Keratinocyte (primary cell): Measurements from ENCODE around the gene CASZ1. TPM values are rescaled to one million over a fixed set of nuclear protein-coding genes. Genes with fewer than 3 reads are reported as not detected.

Experiments
- DNase-seq: peaks from one replicate; pipeline ENCODE4 v3.0.0-alpha.2; 2011; ENCODE audit warnings: low read depth, missing footprints, low spot score
- FAIRE-seq: peaks from 2 replicates; lab custom pipeline; 2011; peaks lifted over from hg19 to GRCh38; lab: Jason Lieb, UNC
- H2AFZ ChIP-seq: 2 replicates; pipeline ENCODE4 v1.6.0; 2012; ENCODE audit warnings: low read length, control low read depth, inconsistent platforms; ENCODE audit not compliant: control insufficient read depth
- H3K27ac ChIP-seq: 2 replicates; pipeline ENCODE4 v1.5.1; 2011; ENCODE audit warnings: low read length; ENCODE audit not compliant: control insufficient read depth, insufficient read depth
- H3K27me3 ChIP-seq: 3 replicates; pipeline ENCODE4 v1.6.0; 2011; ENCODE audit warnings: low read length; ENCODE audit not compliant: control insufficient read depth, insufficient read depth; ENCODE audit errors: extremely low read depth
- H3K36me3 ChIP-seq, 2 experiments: 2 replicates in 1 of 2; 3 replicates in 1 of 2; pipeline ENCODE4 v1.5.1; 2011; ENCODE audit warnings: low read length in 2 of 2, mild to moderate bottlenecking in 1 of 2; ENCODE audit not compliant: control insufficient read depth in 2 of 2, insufficient read depth in 2 of 2; ENCODE audit errors: extremely low read depth in 1 of 2
- H3K4me1 ChIP-seq: 3 replicates; pipeline ENCODE4 v1.5.1; 2011; ENCODE audit warnings: low read length; ENCODE audit not compliant: control insufficient read depth, insufficient read depth; ENCODE audit errors: extremely low read depth
- H3K4me2 ChIP-seq: 3 replicates; pipeline ENCODE4 v1.6.0; 2011; ENCODE audit warnings: low read depth, low read length; ENCODE audit not compliant: control insufficient read depth, insufficient read depth; ENCODE audit errors: extremely low read depth
- H3K4me3 ChIP-seq, 3 experiments: fragments of 200-600 bp in 1 of 3; sonication (generic) in 1 of 3; 2 replicates in 2 of 3; 3 replicates in 1 of 3; pipeline ENCODE4 v1.5.1; 2011 to 2016; ENCODE audit warnings: low read length in 3 of 3, mild to moderate bottlenecking in 3 of 3, control low read depth in 2 of 3, inconsistent platforms in 1 of 3, low read depth in 1 of 3, mixed read lengths in 1 of 3, mixed run types in 1 of 3, moderate library complexity in 1 of 3; ENCODE audit not compliant: control insufficient read depth in 2 of 3, insufficient read depth in 2 of 3; ENCODE audit errors: extremely low read depth in 1 of 3
- H3K79me2 ChIP-seq: 2 replicates; pipeline ENCODE4 v1.6.0; 2012; ENCODE audit warnings: low read length; ENCODE audit not compliant: control insufficient read depth, insufficient read depth
- H3K9ac ChIP-seq: 3 replicates; pipeline ENCODE4 v1.6.0; 2011; ENCODE audit warnings: low read length; ENCODE audit not compliant: control insufficient read depth, insufficient read depth; ENCODE audit errors: extremely low read depth
- H3K9me1 ChIP-seq: 3 replicates; pipeline ENCODE4 v1.6.0; 2011; ENCODE audit warnings: low read length; ENCODE audit not compliant: control insufficient read depth, insufficient read depth; ENCODE audit errors: extremely low read depth
- H3K9me3 ChIP-seq: 2 replicates; pipeline ENCODE4 v1.5.1; 2012; ENCODE audit warnings: low read depth, low read length; ENCODE audit not compliant: control insufficient read depth
- H4K20me1 ChIP-seq: 3 replicates; pipeline ENCODE4 v1.6.0; 2011; ENCODE audit warnings: low read length; ENCODE audit not compliant: control insufficient read depth, insufficient read depth; ENCODE audit errors: extremely low read depth
- EZH2 ChIP-seq: IDR thresholded peaks from one replicate; pipeline ENCODE4 v1.6.1; 2012; ENCODE audit warnings: inconsistent platforms, mild to moderate bottlenecking, low read length, moderate library complexity
- dilution Hi-C: fragments of 300-500 bp; cut with MboI; formaldehyde crosslinking; loops from one replicate; pipeline ENCODE4 v1.7.0; 2020; ENCODE audit warnings: low sequenced_read_pairs; ENCODE audit not compliant: extremely low pct_ligation_motif_present
- polyA plus RNA-seq, 5 experiments: library from polyadenylated mRNA; depleted of rRNA in 3 of 5; stranded (reverse) in 3 of 5; stranded (forward) in 1 of 5; unstranded in 1 of 5; fragments of >200 nt; gene quantifications; 1 replicate in 1 of 5; 2 replicates in 3 of 5; 3 replicates in 1 of 5; pipeline versions ENCODE4 v1.2.1 to v1.2.3, GENCODE V29; 2011 to 2012; ENCODE audit warnings: missing spikeins in 2 of 5, low read depth in 1 of 5, low replicate concordance in 1 of 5
- TF ChIP-seq, protein P1 (sequence below), 3 experiments: IDR thresholded peaks in 1 of 3; conservative IDR thresholded peaks in 1 of 3; optimal IDR thresholded peaks in 1 of 3; 2 replicates in 2 of 3; 3 replicates in 1 of 3; pipeline versions ENCODE3 to v1.5.1; 2011; ENCODE audit warnings: low read length in 3 of 3, mild to moderate bottlenecking in 3 of 3, moderate library complexity in 2 of 3, control low read depth in 1 of 3, inconsistent platforms in 1 of 3; ENCODE audit not compliant: insufficient read depth in 2 of 3; ENCODE audit errors: extremely low read depth in 1 of 3

CASZ1 gene
- polyA plus RNA-seq, 1 donor (not counting 4 experiments of a cell fraction or from before 2014, with no cell fraction given) = 2.8 TPM

DNA sequence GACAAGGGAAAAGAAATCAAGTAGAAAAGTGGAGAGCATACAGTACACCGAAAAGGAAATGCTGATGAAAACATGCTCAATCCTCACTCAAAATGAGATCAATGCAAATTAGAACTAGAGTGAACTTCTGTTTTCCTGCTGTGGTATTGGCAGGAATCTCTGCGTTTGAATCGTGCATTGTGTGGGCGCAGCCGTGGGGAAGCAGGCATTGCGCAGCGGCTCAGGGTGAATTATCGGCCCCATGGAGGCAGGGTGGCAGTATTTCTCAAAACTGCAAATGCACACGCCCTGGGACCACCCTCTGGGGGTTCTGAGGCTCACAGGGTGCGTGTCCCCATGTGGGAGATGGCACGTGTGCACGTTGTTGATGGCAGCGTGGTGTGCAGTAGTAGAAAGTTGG lies 181.1 kb downstream of the CASZ1 start:
- FAIRE-seq = no peak
- H3K4me3 ChIP-seq = no peak overlapping the region
- H3K9me3 ChIP-seq = no peaks in the 10 kb centered on the region
- no peaks in the 10 kb centered on the region for H3K79me2 ChIP-seq
- H3K9me1 ChIP-seq = no peaks in the 10 kb centered on the region
- TF ChIP-seq EZH2 = no peak
- TF ChIP-seq, protein P1, sequence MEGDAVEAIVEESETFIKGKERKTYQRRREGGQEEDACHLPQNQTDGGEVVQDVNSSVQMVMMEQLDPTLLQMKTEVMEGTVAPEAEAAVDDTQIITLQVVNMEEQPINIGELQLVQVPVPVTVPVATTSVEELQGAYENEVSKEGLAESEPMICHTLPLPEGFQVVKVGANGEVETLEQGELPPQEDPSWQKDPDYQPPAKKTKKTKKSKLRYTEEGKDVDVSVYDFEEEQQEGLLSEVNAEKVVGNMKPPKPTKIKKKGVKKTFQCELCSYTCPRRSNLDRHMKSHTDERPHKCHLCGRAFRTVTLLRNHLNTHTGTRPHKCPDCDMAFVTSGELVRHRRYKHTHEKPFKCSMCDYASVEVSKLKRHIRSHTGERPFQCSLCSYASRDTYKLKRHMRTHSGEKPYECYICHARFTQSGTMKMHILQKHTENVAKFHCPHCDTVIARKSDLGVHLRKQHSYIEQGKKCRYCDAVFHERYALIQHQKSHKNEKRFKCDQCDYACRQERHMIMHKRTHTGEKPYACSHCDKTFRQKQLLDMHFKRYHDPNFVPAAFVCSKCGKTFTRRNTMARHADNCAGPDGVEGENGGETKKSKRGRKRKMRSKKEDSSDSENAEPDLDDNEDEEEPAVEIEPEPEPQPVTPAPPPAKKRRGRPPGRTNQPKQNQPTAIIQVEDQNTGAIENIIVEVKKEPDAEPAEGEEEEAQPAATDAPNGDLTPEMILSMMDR (optimal IDR thresholded peaks at IDR 0.05 in 1 of 3, IDR thresholded peaks at IDR 0.05 in 1 of 3, conservative IDR thresholded peaks at IDR 0.05 in 1 of 3; ENCODE audit: extremely low read depth in 1 of 3, insufficient read depth in 2 of 3, low read length in 3 of 3) = no peak
- no peaks in the 10 kb centered on the region for H4K20me1 ChIP-seq
- peaks cover 4 to 5% of the 10 kb centered on the region in 2 experiments for H3K36me3 ChIP-seq
- H3K27me3 ChIP-seq = no peaks in the 10 kb centered on the region
- peaks cover 9% of the 10 kb centered on the region for H3K4me1 ChIP-seq
- no peak for DNase-seq
- no peak overlapping the region for H3K9ac ChIP-seq
- no peak overlapping the region for H2AFZ ChIP-seq
- H3K27ac ChIP-seq = no peak overlapping the region
- H3K4me2 ChIP-seq = no peak overlapping the region
- dilution Hi-C loops = no loop called here

DNA sequence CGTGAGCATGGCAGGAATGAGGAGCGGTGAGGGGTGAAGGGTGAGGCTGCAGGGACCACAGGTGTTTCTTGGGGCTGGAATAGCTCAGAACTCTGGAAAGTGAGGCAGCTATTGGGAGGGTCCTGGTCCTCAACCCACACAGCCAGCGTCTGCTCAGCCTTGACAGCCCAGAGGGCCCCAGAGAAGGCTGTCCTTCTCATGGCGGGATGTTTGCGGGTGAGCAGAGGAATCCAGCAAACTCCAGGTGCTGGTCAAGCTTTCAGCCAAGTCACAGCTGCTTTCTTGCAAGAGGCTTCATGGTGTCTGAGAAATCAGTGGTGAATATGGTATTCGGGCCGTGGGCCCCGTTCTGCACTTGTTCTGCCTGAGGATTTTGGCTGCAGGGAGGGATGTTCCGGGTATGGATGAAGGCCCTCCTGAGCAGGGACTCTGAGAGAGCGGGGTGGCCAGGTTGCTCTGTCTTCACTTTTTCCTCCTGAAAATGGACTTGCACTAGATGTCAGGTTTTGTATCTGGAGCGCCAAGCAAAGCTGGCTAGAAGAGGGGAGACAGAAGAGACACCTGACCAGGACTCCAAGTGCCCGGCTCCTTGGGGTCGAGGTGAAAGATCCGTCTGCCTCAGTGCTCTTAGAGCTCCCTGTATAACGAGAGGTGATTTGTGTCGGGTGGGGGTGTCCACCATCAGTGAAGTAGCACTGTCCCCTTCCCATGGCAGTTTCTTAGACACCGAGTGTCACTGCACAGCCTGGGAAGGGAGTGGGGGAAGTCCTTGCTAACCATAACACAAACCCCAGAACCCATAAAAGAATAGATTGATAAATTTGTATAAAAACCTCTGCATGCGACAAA lies 181.8 kb downstream of the CASZ1 start:
- Histone ChIP-seq H3K4me3 (no peak overlapping the region), H3K9me1 (no peaks in the 10 kb centered on the region), H3K9ac (no peak overlapping the region), H4K20me1 (no peaks in the 10 kb centered on the region), H3K4me1 (peaks cover 9% of the 10 kb centered on the region), H3K4me2 (no peak overlapping the region), H3K36me3 (peaks cover 4 to 5% of the 10 kb centered on the region in 2 experiments), H3K27me3 (no peaks in the 10 kb centered on the region), H3K79me2 (no peaks in the 10 kb centered on the region), H3K27ac (no peak overlapping the region), H3K9me3 (no peaks in the 10 kb centered on the region), H2AFZ (no peak overlapping the region)
- FAIRE-seq = no peak
- dilution Hi-C loops = no loop called here
- TF ChIP-seq EZH2 = no peak
- TF ChIP-seq, protein P1 (optimal IDR thresholded peaks at IDR 0.05 in 1 of 3, IDR thresholded peaks at IDR 0.05 in 1 of 3, conservative IDR thresholded peaks at IDR 0.05 in 1 of 3; ENCODE audit: extremely low read depth in 1 of 3, insufficient read depth in 2 of 3, low read length in 3 of 3) = no peak
- DNase-seq = no peak
